Esophagus muscularis mucosa (tissue), 3 donors: ENCODE data around the gene UST.

ENCODE experiments used
- CTCF ChIP-seq, 3 experiments: fragments of 200-600 bp in 2 of 3; fragments of 450-650 bp in 1 of 3; sonication (generic) in 2 of 3; IDR thresholded peaks; one replicate each; pipeline ENCODE4 v1.5.1; 2017 to 2019; ENCODE audit warnings: antibody characterized with exemption in 3 of 3, mild to moderate bottlenecking in 2 of 3, moderate library complexity in 1 of 3
- POLR2A ChIP-seq: fragments of 450-650 bp; IDR thresholded peaks from one replicate; pipeline ENCODE4 v1.6.1; 2017; ENCODE audit warnings: antibody characterized with exemption, moderate library complexity, mild to moderate bottlenecking, low read depth

- TF ChIP-seq CTCF (IDR thresholded peaks at IDR 0.05) (no peak), POLR2A (no peak)
Observed at GRCh38 chr6:149084026-149084425, 337.2 kb downstream of the UST start.
